Measurements from ENCODE around the gene TPSD1.

DNA sequence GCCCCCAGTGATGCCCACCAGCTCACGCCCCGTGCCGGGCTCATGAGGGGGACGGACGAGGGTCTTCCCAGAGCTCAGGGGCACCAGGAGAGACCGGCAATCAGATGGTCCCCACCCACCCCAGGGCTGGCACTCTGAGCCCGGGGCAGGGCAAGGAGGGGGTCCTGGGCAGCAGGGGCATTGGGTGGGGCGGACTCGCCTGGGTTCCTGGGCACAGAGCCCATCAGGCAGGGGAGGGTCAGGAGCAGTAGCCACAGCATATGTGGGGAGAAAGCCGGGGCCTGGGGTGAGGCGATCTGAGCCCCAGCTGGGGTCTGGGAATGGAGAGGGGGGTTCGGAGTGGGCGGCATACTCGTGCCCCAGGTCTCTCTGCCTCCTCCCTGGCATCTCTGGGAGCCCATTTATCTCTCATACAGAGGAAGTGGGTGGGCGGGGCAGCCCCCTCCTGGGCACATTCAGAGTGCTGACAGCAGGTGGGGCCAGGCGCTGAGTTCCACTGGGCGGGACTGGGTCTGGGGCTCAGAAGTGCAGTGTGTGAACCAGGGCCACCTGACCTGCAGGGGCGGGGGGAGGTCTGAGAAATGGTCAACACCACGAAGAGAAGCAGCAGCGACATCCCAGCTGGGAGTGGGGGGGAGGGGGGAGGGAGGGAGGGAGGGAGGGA lies 33.1 kb downstream of the TPSD1 start:
- TF ChIP-seq, protein P1, sequence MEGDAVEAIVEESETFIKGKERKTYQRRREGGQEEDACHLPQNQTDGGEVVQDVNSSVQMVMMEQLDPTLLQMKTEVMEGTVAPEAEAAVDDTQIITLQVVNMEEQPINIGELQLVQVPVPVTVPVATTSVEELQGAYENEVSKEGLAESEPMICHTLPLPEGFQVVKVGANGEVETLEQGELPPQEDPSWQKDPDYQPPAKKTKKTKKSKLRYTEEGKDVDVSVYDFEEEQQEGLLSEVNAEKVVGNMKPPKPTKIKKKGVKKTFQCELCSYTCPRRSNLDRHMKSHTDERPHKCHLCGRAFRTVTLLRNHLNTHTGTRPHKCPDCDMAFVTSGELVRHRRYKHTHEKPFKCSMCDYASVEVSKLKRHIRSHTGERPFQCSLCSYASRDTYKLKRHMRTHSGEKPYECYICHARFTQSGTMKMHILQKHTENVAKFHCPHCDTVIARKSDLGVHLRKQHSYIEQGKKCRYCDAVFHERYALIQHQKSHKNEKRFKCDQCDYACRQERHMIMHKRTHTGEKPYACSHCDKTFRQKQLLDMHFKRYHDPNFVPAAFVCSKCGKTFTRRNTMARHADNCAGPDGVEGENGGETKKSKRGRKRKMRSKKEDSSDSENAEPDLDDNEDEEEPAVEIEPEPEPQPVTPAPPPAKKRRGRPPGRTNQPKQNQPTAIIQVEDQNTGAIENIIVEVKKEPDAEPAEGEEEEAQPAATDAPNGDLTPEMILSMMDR (IDR thresholded peaks at IDR 0.05) = no peak
- TF ChIP-seq POLR2A (IDR thresholded peaks at IDR 0.05) = no peak

Data from stomach (tissue), 4 donors.